Superior temporal gyrus (tissue), 1 donor: Measurements from ENCODE around the gene PKNOX2.

ENCODE experiments used
- DNase-seq: peaks from one replicate; pipeline ENCODE4 v3.0.0-alpha.2; 2016; ENCODE audit errors: extremely low spot score

PKNOX2 gene

GRCh38 chr11:125335106-125335505 lies 170.6 kb downstream of the PKNOX2 start:
- DNase-seq = no peak

GRCh38 chr11:125337836-125338834 lies 173.6 kb downstream of the PKNOX2 start:
- DNase-seq = no peak

GRCh38 chr11:125338886-125339811 lies 174.6 kb downstream of the PKNOX2 start:
- DNase-seq = no peak

DNA sequence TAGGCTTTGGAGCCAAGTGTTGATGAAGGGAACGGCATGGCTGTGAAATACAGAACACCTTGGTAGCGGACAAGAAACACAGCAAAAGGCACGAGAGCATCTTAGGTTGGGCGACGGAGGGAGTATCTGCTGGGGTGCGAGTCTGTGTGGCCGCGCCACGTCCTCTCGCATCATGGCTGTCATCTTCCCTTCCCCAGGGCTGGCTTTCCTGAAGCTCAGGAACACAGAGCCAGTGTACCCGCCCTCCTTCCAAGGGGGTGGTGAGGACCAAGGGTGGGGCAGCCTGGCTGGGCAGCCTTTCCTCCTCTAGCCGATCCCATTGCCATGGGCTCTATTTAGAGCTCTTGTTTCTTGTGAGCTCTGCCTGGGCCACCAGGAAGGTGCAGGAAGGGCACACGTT lies 177.1 kb downstream of the PKNOX2 start:
- no peak for DNase-seq

GRCh38 chr11:125342281-125342930 lies 177.9 kb downstream of the PKNOX2 start:
- no peak for DNase-seq

DNA sequence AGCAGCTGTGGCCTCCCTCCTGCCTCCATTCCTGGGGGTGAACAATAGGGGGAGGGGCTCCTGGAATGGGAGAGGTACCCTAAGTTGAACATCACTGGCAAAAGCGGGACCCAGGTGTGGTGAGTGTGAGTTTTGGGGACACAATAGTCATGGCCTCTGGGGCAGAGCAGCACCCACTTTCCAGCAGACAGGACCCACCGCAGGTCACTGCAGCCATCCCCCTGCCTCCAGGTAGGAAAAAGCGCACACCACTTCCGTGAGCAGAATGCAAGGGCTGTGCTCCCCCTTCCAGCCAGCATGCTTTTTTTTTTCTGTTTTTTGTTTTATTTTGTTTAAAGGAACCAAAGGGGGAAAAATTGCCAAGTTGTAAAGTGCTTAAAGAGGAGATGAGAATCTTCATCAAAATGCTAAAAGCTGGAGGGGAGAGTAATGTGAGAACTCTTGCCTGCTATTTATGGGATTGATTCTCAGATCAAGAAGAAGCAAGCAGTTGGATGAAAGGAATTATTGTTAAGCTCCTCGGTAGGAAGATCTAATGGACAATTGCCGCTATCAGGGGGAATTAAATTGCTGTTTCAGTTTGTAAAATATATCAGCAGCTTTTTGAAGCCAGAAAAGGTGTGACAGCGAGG lies 178.7 kb downstream of the PKNOX2 start:
- DNase-seq = peak; percentile 56

- DNase-seq = no peak
These were observed 179.2 kb downstream of the PKNOX2 start for GRCh38 chr11:125343718-125344131.

GRCh38 chr11:125344846-125345420 lies 180.4 kb downstream of the PKNOX2 start:
- no peak for DNase-seq

- DNase-seq = peak; percentile 90
These were observed 181.0 kb downstream of the PKNOX2 start for GRCh38 chr11:125345421-125346178.

DNA sequence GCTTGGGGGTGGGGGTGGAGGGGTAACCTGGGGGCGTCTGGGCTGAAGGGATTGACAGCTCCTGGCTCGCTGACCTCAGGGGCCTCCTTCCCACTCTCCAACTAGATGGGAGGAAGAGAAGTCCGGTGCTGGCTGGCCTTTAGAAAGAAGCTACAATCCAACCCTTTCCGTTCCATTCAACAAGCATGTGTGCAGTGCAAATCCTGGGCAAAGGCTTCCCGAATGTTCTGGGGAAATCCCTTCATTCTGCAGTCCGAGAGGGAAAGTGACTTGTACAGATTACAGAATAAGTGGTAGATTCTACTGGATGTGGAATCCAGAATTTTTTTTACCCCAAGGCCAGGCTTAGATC lies 181.6 kb downstream of the PKNOX2 start:
- no peak for DNase-seq

DNA sequence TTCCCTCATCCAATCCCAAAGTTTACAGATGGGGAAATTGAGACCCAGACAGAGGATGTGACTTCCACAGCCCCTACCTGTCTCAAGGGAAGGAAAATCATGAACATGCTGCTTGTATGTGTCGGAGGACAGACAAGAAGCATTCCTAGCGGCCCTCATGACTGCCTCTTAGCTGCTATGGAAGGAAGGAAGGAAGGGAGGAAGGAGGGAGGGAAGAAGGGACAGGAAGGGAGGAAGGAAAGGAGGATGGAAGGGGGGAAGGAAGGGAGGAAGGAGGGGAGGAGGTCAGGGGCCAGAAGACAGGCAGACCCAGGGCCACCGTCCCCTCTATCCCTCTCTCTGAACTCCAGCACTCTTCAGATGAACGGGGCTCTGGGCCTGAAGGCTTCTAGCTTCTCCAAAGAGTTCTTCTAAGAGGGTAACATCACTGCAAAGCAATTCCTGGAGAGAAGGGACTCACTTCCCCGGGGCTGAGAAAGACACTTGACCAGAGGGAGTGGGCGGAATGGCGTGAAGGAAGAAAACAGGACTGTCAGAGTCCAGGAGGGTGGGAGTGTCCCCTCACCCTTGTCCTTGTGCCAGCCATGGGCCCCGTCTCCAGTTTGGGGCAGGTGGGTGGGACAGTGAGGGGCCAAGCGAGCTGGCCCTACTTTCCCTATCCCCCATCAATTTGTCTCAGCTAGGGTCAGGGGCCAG lies 182.2 kb downstream of the PKNOX2 start:
- no peak for DNase-seq

- no peak for DNase-seq
These were observed 182.7 kb downstream of the PKNOX2 start for GRCh38 chr11:125347261-125347585.

- no peak for DNase-seq
These were observed 183.6 kb downstream of the PKNOX2 start for GRCh38 chr11:125348141-125348651.

DNA sequence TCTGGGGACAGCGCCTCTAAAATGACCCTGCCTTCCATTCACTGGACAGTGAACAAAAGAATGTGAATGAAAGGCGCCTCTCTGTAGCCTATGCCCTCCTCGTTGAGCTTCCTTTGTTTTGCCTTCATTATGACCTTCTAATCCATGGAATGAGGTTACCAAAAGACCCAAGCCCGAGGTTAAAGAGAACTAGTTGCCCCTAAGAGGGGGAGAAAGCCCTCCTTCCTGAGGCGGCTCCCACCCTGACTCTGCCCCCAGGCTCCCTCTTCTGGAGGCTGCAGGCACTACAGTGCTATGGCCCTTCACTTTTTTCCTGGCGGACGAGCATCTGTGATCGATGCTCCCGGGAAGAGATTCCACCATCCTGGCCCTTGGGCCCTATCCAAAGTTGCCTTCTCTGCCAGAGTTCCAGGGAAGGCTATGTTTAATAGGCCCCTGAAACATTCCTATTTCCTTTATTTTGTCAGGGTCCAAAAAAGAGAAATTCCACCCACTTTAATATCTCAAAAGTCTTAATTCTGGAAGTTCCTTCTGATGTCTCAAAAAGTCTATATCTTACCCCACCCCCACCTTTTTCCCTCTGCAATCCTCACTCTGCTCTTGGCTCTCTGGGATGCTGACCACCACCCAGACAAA lies 184.2 kb downstream of the PKNOX2 start:
- DNase-seq = peak; percentile 80

- DNase-seq = no peak
These were observed 185.9 kb downstream of the PKNOX2 start for GRCh38 chr11:125350206-125351032.

GRCh38 chr11:125351033-125351867 lies 186.7 kb downstream of the PKNOX2 start:
- no peak for DNase-seq

- DNase-seq = no peak
These were observed 187.3 kb downstream of the PKNOX2 start for GRCh38 chr11:125351868-125352250.
